Liver (tissue), 3 donors: ENCODE measurements around the gene CDKN2C.

ENCODE experiments used
- ATF3 ChIP-seq: IDR thresholded peaks from 2 replicates; pipeline ENCODE4 v1.6.1; 2016; ENCODE audit warnings: antibody characterized with exemption
- CTCF ChIP-seq: fragments of 150-350 bp; IDR thresholded peaks from 2 replicates; pipeline ENCODE4 v1.5.1; 2017; ENCODE audit warnings: improper control_type of control experiment, low read depth, low read length; ENCODE audit not compliant: missing input control
- EGR1 ChIP-seq, 2 donors: IDR thresholded peaks; 2 replicates each; pipeline ENCODE4 v1.6.1; 2016 to 2018; ENCODE audit warnings: antibody characterized with exemption in 2 of 2, low read depth in 2 of 2
- GABPA ChIP-seq, 2 donors: IDR thresholded peaks in 1 of 2; conservative IDR thresholded peaks in 1 of 2; 2 replicates each; pipeline ENCODE4 v1.6.1; 2016; ENCODE audit warnings: antibody characterized with exemption in 2 of 2, mild to moderate bottlenecking in 1 of 2, moderate library complexity in 1 of 2
- HNF4G ChIP-seq: IDR thresholded peaks from 2 replicates; pipeline ENCODE4 v1.6.1; 2016; ENCODE audit warnings: antibody characterized with exemption
- JUND ChIP-seq, 2 donors: IDR thresholded peaks; 2 replicates each; pipeline ENCODE4 v1.6.1; 2016; ENCODE audit warnings: antibody characterized with exemption in 2 of 2
- MAX ChIP-seq: IDR thresholded peaks from 2 replicates; pipeline ENCODE4 v1.6.1; 2016; ENCODE audit warnings: antibody characterized with exemption
- NR2F2 ChIP-seq: IDR thresholded peaks from 2 replicates; pipeline ENCODE4 v1.6.1; 2016; ENCODE audit warnings: antibody characterized with exemption
- RAD21 ChIP-seq, 2 donors: IDR thresholded peaks; 2 replicates each; pipeline ENCODE4 v1.6.1; 2016; ENCODE audit warnings: antibody characterized with exemption in 2 of 2, mild to moderate bottlenecking in 2 of 2
- REST ChIP-seq: IDR thresholded peaks from 2 replicates; pipeline ENCODE4 v1.6.1; 2016; ENCODE audit warnings: antibody characterized with exemption, mild to moderate bottlenecking
- SP1 ChIP-seq: IDR thresholded peaks from 2 replicates; pipeline ENCODE4 v1.6.1; 2018; ENCODE audit warnings: antibody characterized with exemption, mild to moderate bottlenecking
- TAF1 ChIP-seq: conservative IDR thresholded peaks from 2 replicates; pipeline ENCODE4 v1.6.1; 2016; ENCODE audit warnings: antibody characterized with exemption, mild to moderate bottlenecking
- YY1 ChIP-seq: IDR thresholded peaks from 2 replicates; pipeline ENCODE4 v1.6.1; 2016; ENCODE audit warnings: antibody characterized with exemption, mild to moderate bottlenecking
- ZBTB33 ChIP-seq: IDR thresholded peaks from 2 replicates; pipeline ENCODE4 v1.6.1; 2016; ENCODE audit warnings: antibody characterized with exemption
- donor health status: healthy.
- donor health status: healthy.

GRCh38 chr1:50985094-50985493 lies 15.0 kb downstream of the CDKN2C start:
- TF ChIP-seq MAX = no peak
- TF ChIP-seq CTCF = no peak
- TF ChIP-seq JUND (IDR thresholded peaks at IDR 0.05) = no peak
- TF ChIP-seq REST = no peak
- no peak for TF ChIP-seq TAF1
- TF ChIP-seq SP1 = no peak
- TF ChIP-seq RAD21 (IDR thresholded peaks at IDR 0.05) = no peak
- no peak for TF ChIP-seq ZBTB33
- no peak for TF ChIP-seq GABPA (IDR thresholded peaks at IDR 0.05 in 1 of 2, conservative IDR thresholded peaks at IDR 0.05 in 1 of 2)
- TF ChIP-seq YY1 = no peak
- no peak for TF ChIP-seq EGR1 (IDR thresholded peaks at IDR 0.05; ENCODE audit: low read depth in 2 of 2)
- TF ChIP-seq NR2F2 = no peak
- no peak for TF ChIP-seq ATF3
- no peak for TF ChIP-seq HNF4G
